Neural progenitor cell (in vitro differentiated cells): Measurements from ENCODE around the gene PRPF38B. TPM values are rescaled to one million over a fixed set of nuclear protein-coding genes. Genes with fewer than 3 reads are reported as not detected.

ENCODE experiments used
- DNase-seq: peaks from one replicate; pipeline ENCODE4 v3.0.0-alpha.2; 2016; ENCODE audit warnings: low spot score
- H2AFZ ChIP-seq: fragments of 200-600 bp; sonication (generic); replicated peaks from 2 replicates; pipeline ENCODE4 v1.6.1; 2016; ENCODE audit warnings: antibody characterized with exemption
- H3F3A ChIP-seq: fragments of 200-600 bp; sonication (generic); 2 replicates; pipeline ENCODE4 v1.6.1; 2016; ENCODE audit warnings: antibody characterized with exemption, low read depth
- H3K27ac ChIP-seq: fragments of 200-600 bp; sonication (generic); 2 replicates; pipeline ENCODE4 v1.5.1; 2016; ENCODE audit warnings: mild to moderate bottlenecking
- H3K27me3 ChIP-seq: fragments of 200-600 bp; sonication (generic); 2 replicates; pipeline ENCODE4 v1.6.1; 2016; ENCODE audit warnings: mild to moderate bottlenecking, moderate library complexity
- H3K36me3 ChIP-seq: fragments of 200-600 bp; sonication (generic); 2 replicates; pipeline ENCODE4 v1.5.1; 2016
- H3K4me1 ChIP-seq: fragments of 200-600 bp; sonication (generic); 2 replicates; pipeline ENCODE4 v1.6.1; 2016; ENCODE audit warnings: mixed run types
- H3K4me2 ChIP-seq: fragments of 200-600 bp; sonication (generic); 2 replicates; pipeline ENCODE4 v1.6.1; 2016
- H3K4me3 ChIP-seq: fragments of 200-600 bp; sonication (generic); 2 replicates; pipeline ENCODE4 v1.5.1; 2016
- H3K79me2 ChIP-seq: fragments of 200-600 bp; sonication (generic); 2 replicates; pipeline ENCODE4 v1.6.1; 2016; ENCODE audit warnings: low read depth
- H3K9ac ChIP-seq: fragments of 200-600 bp; sonication (generic); 2 replicates; pipeline ENCODE4 v1.6.1; 2016
- H3K9me3 ChIP-seq: fragments of 200-600 bp; sonication (generic); 2 replicates; pipeline ENCODE4 v1.5.1; 2016; ENCODE audit warnings: low read depth
- H4K20me1 ChIP-seq: fragments of 200-600 bp; sonication (generic); 2 replicates; pipeline ENCODE4 v1.6.1; 2016; ENCODE audit warnings: low read depth
- H3K27ac Mint-ChIP-seq: 3 replicates; pipeline ENCODE4 v1.8.0; 2021; ENCODE audit warnings: mixed read lengths
- H3K27me3 Mint-ChIP-seq: 2 replicates; pipeline ENCODE4 v1.8.0; 2022; ENCODE audit warnings: low read depth, mild to moderate bottlenecking, inconsistent platforms, moderate library complexity, mixed read lengths; ENCODE audit not compliant: insufficient read depth
- H3K36me3 Mint-ChIP-seq: 3 replicates; pipeline ENCODE4 v1.8.0; 2021; ENCODE audit warnings: mixed read lengths
- H3K4me1 Mint-ChIP-seq: 3 replicates; pipeline ENCODE4 v1.8.0; 2021; ENCODE audit warnings: mixed read lengths
- H3K4me3 Mint-ChIP-seq: 3 replicates; pipeline ENCODE4 v1.8.0; 2021; ENCODE audit warnings: mild to moderate bottlenecking, moderate library complexity, mixed read lengths
- H3K9me3 Mint-ChIP-seq: 3 replicates; pipeline ENCODE4 v1.8.0; 2020; ENCODE audit warnings: mixed read lengths
- CTCF ChIP-seq: fragments of 200-600 bp; sonication (generic); IDR thresholded peaks from 2 replicates; pipeline ENCODE4 v1.5.1; 2017; ENCODE audit warnings: antibody characterized with exemption, mild to moderate bottlenecking
- EZH2 ChIP-seq: fragments of 200-600 bp; sonication (generic); IDR thresholded peaks from 2 replicates; pipeline ENCODE4 v1.6.1; 2017; ENCODE audit warnings: antibody characterized with exemption, mild to moderate bottlenecking, moderate library complexity
- EZH2phosphoT487 ChIP-seq: fragments of 200-600 bp; sonication (generic); IDR thresholded peaks from 2 replicates; pipeline ENCODE4 v1.6.1; 2017; ENCODE audit warnings: antibody characterized with exemption
- total RNA-seq: library from RNA; depleted of rRNA; stranded (reverse); fragments of >200 nt; gene quantifications from 2 replicates; pipeline ENCODE4 v1.2.3, GENCODE V29; 2015; ENCODE audit warnings: low replicate concordance

The PRPF38B gene
- total RNA-seq, 1 donor from 2014 or later: 40.7 TPM

GRCh38 chr1:108728327-108728923 lies 36.3 kb downstream of the PRPF38B start:
- no peak overlapping the region for H3K9ac ChIP-seq
- H3K79me2 ChIP-seq: no peaks in the 10 kb centered on the region
- no peaks in the 10 kb centered on the region for H3K9me3 Mint-ChIP-seq
- no peak overlapping the region for H3K27ac ChIP-seq
- H3K4me3 Mint-ChIP-seq: no peak overlapping the region
- no peak overlapping the region for H3K4me3 ChIP-seq
- no peaks in the 10 kb centered on the region for H3K9me3 ChIP-seq
- H3K36me3 ChIP-seq: no peaks in the 10 kb centered on the region
- H3K27me3 Mint-ChIP-seq: no peaks in the 10 kb centered on the region
- H2AFZ ChIP-seq: no peak overlapping the region
- no peak overlapping the region for H3K27ac Mint-ChIP-seq
- no peaks in the 10 kb centered on the region for H4K20me1 ChIP-seq
- no peaks in the 10 kb centered on the region for H3K4me1 Mint-ChIP-seq
- no peaks in the 10 kb centered on the region for H3K27me3 ChIP-seq
- no peaks in the 10 kb centered on the region for H3F3A ChIP-seq
- DNase-seq: no peak
- H3K4me2 ChIP-seq: no peak overlapping the region
- TF ChIP-seq EZH2 (no peak), CTCF (no peak), EZH2phosphoT487 (no peak)
- H3K4me1 ChIP-seq: no peaks in the 10 kb centered on the region
- no peaks in the 10 kb centered on the region for H3K36me3 Mint-ChIP-seq

- Mint-ChIP-seq H3K4me3 (no peak overlapping the region), H3K9me3 (no peaks in the 10 kb centered on the region), H3K4me1 (no peaks in the 10 kb centered on the region), H3K27ac (no peak overlapping the region), H3K36me3 (no peaks in the 10 kb centered on the region), H3K27me3 (no peaks in the 10 kb centered on the region)
- no peaks in the 10 kb centered on the region for H3K4me1 ChIP-seq
- no peaks in the 10 kb centered on the region for H3K27me3 ChIP-seq
- no peaks in the 10 kb centered on the region for H4K20me1 ChIP-seq
- H3K27ac ChIP-seq: no peak overlapping the region
- DNase-seq: no peak
- H3F3A ChIP-seq: no peaks in the 10 kb centered on the region
- H3K4me2 ChIP-seq: no peak overlapping the region
- no peak overlapping the region for H2AFZ ChIP-seq
- no peaks in the 10 kb centered on the region for H3K79me2 ChIP-seq
- TF ChIP-seq EZH2phosphoT487 (no peak), EZH2 (no peak), CTCF (no peak)
- no peaks in the 10 kb centered on the region for H3K36me3 ChIP-seq
- H3K9me3 ChIP-seq: no peaks in the 10 kb centered on the region
- no peak overlapping the region for H3K4me3 ChIP-seq
- no peak overlapping the region for H3K9ac ChIP-seq
These were observed 37.4 kb downstream of the PRPF38B start for GRCh38 chr1:108729481-108729880.

- Histone ChIP-seq H3K79me2 (no peaks in the 10 kb centered on the region), H3K27ac (no peak overlapping the region), H3K4me1 (no peaks in the 10 kb centered on the region), H3K27me3 (no peaks in the 10 kb centered on the region), H3K9me3 (no peaks in the 10 kb centered on the region), H4K20me1 (no peaks in the 10 kb centered on the region), H3K4me2 (no peak overlapping the region), H2AFZ (no peak overlapping the region), H3K36me3 (no peaks in the 10 kb centered on the region), H3K9ac (no peak overlapping the region), H3K4me3 (no peak overlapping the region), H3F3A (no peaks in the 10 kb centered on the region)
- Mint-ChIP-seq H3K27ac (no peak overlapping the region), H3K9me3 (no peaks in the 10 kb centered on the region), H3K4me3 (no peak overlapping the region), H3K4me1 (no peaks in the 10 kb centered on the region), H3K27me3 (peaks cover 6% of the 10 kb centered on the region), H3K36me3 (no peaks in the 10 kb centered on the region)
- no peak for DNase-seq
- TF ChIP-seq EZH2phosphoT487 (no peak), CTCF (no peak), EZH2 (no peak)
These were observed 40.3 kb downstream of the PRPF38B start for GRCh38 chr1:108732398-108732797.
